GM21619 (cell line): ENCODE data around the gene COP1.

Experiments used
- ATAC-seq: cut with Tn5 transposase; IDR thresholded peaks from one replicate; pipeline ENCODE4 v1.9.1; 2021; ENCODE audit not compliant: unreplicated experiment

COP1 gene

DNA sequence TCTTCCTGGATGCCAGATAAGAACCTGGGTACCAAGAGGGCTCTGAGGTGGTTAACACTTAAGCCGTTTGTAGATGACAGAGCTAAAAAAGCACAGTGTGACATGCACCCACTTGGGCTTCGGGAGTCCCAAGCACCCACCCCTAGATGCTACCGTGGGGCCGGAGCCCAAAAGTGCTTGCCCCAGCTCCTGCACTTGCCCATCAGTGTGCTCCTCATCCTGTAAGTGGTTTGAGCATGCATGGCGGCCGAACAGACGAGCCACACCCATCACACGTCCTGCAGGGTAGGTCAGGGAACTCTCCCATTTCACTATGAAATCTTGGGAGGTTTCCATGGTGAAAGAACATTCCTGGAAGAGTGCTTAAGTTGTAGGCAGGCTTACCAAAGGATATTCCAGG is 304.8 kb downstream of the COP1 start:
- ATAC-seq: no peak

DNA sequence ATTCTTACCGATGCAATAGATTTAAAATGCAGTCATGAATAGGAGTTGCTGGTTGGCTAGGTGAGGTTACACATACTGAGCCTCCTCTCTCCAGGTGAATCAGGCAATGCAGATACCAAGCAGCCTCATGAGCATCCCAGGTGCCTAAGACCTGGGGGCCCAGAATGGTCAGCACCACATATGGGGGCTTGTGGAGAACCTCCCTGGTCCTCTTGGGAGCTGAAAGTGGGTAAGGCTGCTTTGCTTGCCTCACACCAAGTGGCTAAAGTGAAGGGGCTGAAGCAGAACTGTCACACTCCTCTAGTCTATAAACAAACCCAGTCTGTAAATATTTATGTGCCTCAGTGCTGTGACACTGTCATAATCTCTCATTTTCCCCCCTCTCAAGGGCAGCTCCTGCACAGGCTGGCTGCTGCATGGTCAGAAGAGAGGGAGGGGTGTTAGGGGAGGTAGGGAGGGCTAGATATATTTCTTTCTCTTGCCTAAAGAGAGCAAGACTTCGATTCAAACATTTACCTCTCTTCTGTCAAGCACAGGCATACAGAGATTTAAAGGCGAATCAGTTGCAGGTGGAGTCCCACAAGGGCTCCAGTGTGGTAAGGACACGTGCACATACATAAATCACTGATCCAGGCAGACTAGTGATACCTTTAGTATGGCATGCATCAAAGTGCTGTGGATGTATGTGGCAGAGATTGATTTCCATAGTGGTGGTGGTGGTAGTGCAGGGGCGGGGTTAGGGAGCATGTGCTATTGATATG is 305.8 kb downstream of the COP1 start:
- ATAC-seq: no peak

DNA sequence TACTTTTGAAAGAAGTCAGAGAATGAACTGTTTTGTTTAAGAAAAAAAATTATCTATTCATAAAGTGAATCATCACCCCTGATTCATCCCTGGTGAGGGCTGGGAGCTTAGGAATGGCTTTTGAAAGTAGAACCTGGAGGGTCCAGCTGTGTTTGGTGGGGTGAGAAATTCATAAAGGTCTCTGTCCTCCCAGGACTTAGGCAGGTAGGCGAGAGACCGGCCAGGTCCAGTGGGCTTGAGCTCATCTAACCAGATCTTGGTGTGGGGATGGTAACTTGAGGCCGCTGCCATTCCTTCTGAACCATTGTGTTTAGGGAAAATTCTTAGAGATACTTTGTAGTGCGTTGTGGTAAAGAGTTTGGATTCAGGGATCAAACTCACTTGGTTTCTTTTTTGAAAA is 306.9 kb downstream of the COP1 start:
- no peak for ATAC-seq

DNA sequence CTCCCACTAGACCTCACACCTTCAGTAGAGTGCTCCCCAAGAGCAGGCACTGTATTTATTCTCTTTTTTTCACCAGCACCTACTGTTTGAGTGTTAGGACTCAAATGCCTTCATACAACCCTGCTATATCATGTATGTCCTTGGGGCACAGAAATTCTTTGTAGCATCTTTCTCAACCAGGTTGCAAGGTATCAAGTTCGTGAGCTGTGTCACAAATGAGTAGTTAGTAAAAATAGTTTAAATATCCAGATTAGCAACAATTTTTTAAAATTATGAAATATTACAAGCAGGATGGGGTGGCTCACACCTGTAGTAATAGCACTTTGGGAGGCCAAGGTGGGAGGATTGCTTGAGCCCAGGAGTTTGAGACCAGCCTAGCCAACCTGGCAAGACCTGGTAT is 311.1 kb downstream of the COP1 start:
- ATAC-seq: no peak
